Astrocyte (in vitro differentiated cells and primary cell): ENCODE measurements around the gene CCDC69.

Experiments
- EZH2 ChIP-seq: IDR thresholded peaks from 2 replicates; pipeline ENCODE4 v1.6.1; 2012; ENCODE audit warnings: mild to moderate bottlenecking, low read length, inconsistent platforms; ENCODE audit not compliant: insufficient read depth
- TF ChIP-seq, protein P1 (sequence below): IDR thresholded peaks from 2 replicates; pipeline ENCODE4 v1.5.1; 2011; ENCODE audit warnings: low read depth, mild to moderate bottlenecking, inconsistent platforms, low read length, moderate library complexity; ENCODE audit not compliant: insufficient read depth

DNA sequence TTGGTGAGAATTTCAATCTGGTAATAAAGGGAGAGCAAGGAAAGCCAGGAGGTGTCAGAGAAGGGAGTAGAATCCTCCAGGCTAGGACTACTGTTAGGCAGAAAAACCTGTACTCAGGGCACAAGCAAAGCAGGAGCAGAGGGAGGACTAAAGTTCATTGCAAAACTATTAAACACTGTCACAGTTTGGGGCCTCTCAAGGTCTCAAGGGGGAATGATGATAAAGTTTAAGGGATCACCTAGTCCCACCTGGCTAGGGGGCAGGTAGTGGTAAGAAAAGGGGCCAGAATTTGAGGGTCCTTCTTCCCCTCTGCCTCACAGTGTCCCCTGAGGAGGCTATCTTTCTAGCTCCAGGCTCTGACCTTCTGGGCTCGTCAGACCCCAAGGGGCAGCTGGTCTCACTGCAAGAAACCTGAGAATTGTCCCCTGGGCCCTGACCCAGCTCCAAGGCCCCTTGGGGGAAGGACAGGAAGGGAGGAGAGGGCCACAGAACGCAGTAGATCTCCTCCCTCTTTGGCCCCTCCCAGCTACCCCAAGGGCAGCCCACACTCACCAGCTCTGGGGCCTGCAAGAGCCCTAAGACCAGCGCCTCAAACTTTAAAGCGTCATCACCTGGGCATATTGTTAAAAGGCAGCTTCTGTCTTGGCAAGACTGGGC is 974 bp downstream of the CCDC69 start:
- TF ChIP-seq, protein P1, sequence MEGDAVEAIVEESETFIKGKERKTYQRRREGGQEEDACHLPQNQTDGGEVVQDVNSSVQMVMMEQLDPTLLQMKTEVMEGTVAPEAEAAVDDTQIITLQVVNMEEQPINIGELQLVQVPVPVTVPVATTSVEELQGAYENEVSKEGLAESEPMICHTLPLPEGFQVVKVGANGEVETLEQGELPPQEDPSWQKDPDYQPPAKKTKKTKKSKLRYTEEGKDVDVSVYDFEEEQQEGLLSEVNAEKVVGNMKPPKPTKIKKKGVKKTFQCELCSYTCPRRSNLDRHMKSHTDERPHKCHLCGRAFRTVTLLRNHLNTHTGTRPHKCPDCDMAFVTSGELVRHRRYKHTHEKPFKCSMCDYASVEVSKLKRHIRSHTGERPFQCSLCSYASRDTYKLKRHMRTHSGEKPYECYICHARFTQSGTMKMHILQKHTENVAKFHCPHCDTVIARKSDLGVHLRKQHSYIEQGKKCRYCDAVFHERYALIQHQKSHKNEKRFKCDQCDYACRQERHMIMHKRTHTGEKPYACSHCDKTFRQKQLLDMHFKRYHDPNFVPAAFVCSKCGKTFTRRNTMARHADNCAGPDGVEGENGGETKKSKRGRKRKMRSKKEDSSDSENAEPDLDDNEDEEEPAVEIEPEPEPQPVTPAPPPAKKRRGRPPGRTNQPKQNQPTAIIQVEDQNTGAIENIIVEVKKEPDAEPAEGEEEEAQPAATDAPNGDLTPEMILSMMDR: no peak
- TF ChIP-seq EZH2: no peak
